ENCODE data around the gene ANO6. TPM values are rescaled to one million over a fixed set of nuclear protein-coding genes. Genes with fewer than 3 reads are reported as not detected.
"Not testable (repeated sequence)": the region's sequence is repeated elsewhere in the genome, so short reads cannot be mapped to it uniquely, and the experiment has no call there.

Gene ANO6
- total and polyA plus RNA-seq, 10 donors: 2.3 to 38.5 (median 31.7) TPM

- no peak for DNase-seq
- Histone ChIP-seq H3K27me3 (replicated peaks in 1 of 7) (no peaks in the 10 kb centered on the region), H3K4me1 (peaks cover 0 to 33% (median 18%) of the 10 kb centered on the region in 6 donors), H3K27ac (no peak overlapping the region), H3K36me3 (no peaks in the 10 kb centered on the region), H3K9me3 (no peaks in the 10 kb centered on the region), H3K4me3 (no peak overlapping the region)
- TF ChIP-seq POLR2AphosphoS5 (IDR thresholded peaks at IDR 0.05): no peak
- no peak for TF ChIP-seq POLR2A (IDR thresholded peaks at IDR 0.05)
- TF ChIP-seq CTCF (IDR thresholded peaks at IDR 0.05 in 8 of 11, conservative IDR thresholded peaks at IDR 0.05 in 3 of 11): no peak
- WGBS, 5 donors: 41 to 55% (median 43%) methylated on average over 6 of the region's 6 CpGs
- intact Hi-C loops (cut with DNase I; ENCODE audit: low total_unique reads): no loop called here
Measured at GRCh38 chr12:45257185-45257930, 41.5 kb downstream of the ANO6 start.

- Histone ChIP-seq H3K27ac (no peak overlapping the region), H3K36me3 (no peaks in the 10 kb centered on the region), H3K4me1 (peaks cover 0 to 33% (median 18%) of the 10 kb centered on the region in 6 donors), H3K27me3 (replicated peaks in 1 of 7) (no peaks in the 10 kb centered on the region), H3K9me3 (no peaks in the 10 kb centered on the region), H3K4me3 (no peak overlapping the region)
- WGBS, 5 donors: 79 to 87% (median 81%) methylated on average over 3 of the region's 3 CpGs
- intact Hi-C loops (cut with DNase I; ENCODE audit: low total_unique reads): no loop called here
- no peak for TF ChIP-seq POLR2A (IDR thresholded peaks at IDR 0.05)
- no peak for TF ChIP-seq CTCF (IDR thresholded peaks at IDR 0.05 in 8 of 11, conservative IDR thresholded peaks at IDR 0.05 in 3 of 11)
- no peak for TF ChIP-seq POLR2AphosphoS5 (IDR thresholded peaks at IDR 0.05)
- DNase-seq: no peak
Measured at GRCh38 chr12:45259675-45260074, 43.8 kb downstream of the ANO6 start.

- H3K4me1 ChIP-seq: peaks cover 0 to 33% (median 18%) of the 10 kb centered on the region in 6 donors
- intact Hi-C loops (cut with DNase I; ENCODE audit: low total_unique reads): no loop called here
- TF ChIP-seq POLR2AphosphoS5 (IDR thresholded peaks at IDR 0.05): no peak
- no peak for TF ChIP-seq CTCF (IDR thresholded peaks at IDR 0.05 in 8 of 11, conservative IDR thresholded peaks at IDR 0.05 in 3 of 11)
- no peak for TF ChIP-seq POLR2A (IDR thresholded peaks at IDR 0.05)
- 68 to 75% (median 69%) methylated on average over 5 of the region's 5 CpGs for whole genome bisulfite sequencing, 5 donors
- no peaks in the 10 kb centered on the region for H3K27me3 ChIP-seq (replicated peaks in 1 of 7)
- H3K9me3 ChIP-seq: no peaks in the 10 kb centered on the region
- no peak overlapping the region for H3K27ac ChIP-seq
- no peaks in the 10 kb centered on the region for H3K36me3 ChIP-seq
- H3K4me3 ChIP-seq: no peak overlapping the region
- no peak for DNase-seq
Measured at GRCh38 chr12:45260104-45260815, 44.4 kb downstream of the ANO6 start.

GRCh38 chr12:45260854-45261253, 45.0 kb downstream of the ANO6 start:
- no peak for DNase-seq
- intact Hi-C loops (cut with DNase I; ENCODE audit: low total_unique reads): no loop called here
- TF ChIP-seq POLR2AphosphoS5 (IDR thresholded peaks at IDR 0.05): no peak
- TF ChIP-seq POLR2A (IDR thresholded peaks at IDR 0.05): no peak
- TF ChIP-seq CTCF (IDR thresholded peaks at IDR 0.05 in 8 of 11, conservative IDR thresholded peaks at IDR 0.05 in 3 of 11): no peak
- Histone ChIP-seq H3K27ac (no peak overlapping the region), H3K9me3 (no peaks in the 10 kb centered on the region), H3K27me3 (replicated peaks in 1 of 7) (no peaks in the 10 kb centered on the region), H3K36me3 (no peaks in the 10 kb centered on the region), H3K4me1 (peaks cover 0 to 33% (median 18%) of the 10 kb centered on the region in 6 donors), H3K4me3 (no peak overlapping the region)
- WGBS, 5 donors: 77 to 94% (median 85%) methylated on average over 4 of the region's 4 CpGs

GRCh38 chr12:45262185-45262584, 46.3 kb downstream of the ANO6 start:
- intact Hi-C loops (cut with DNase I; ENCODE audit: low total_unique reads); H3K27ac ChIP-seq; H3K36me3 ChIP-seq; H3K9me3 ChIP-seq; DNase-seq; H3K4me3 ChIP-seq; H3K27me3 ChIP-seq (replicated peaks in 1 of 7): not testable (repeated sequence)
- 96 to 97% (median 97%) methylated on average over 8 of the region's 8 CpGs for WGBS, 5 donors
- H3K4me1 ChIP-seq: peaks cover 0 to 21% (median 10%) of the 10 kb centered on the region in 6 donors
